H1 (cell line): ENCODE results near the gene LMNTD1. TPM values are rescaled to one million over a fixed set of nuclear protein-coding genes. Genes with fewer than 3 reads are reported as not detected.

Experiments used
- ATF3 ChIP-seq: IDR thresholded peaks from 2 replicates; pipeline ENCODE4 v1.6.1; 2011; ENCODE audit warnings: low read depth, mild to moderate bottlenecking, low read length; ENCODE audit not compliant: insufficient read depth
- CHD7 ChIP-seq: fragments of 300-600 bp; sonication (generic); IDR thresholded peaks from 2 replicates; pipeline ENCODE4 v1.7.1; 2012; ENCODE audit warnings: low read length, moderate library complexity, mild to moderate bottlenecking, inconsistent platforms; ENCODE audit not compliant: insufficient replicate concordance
- JUN ChIP-seq: IDR thresholded peaks from 2 replicates; pipeline ENCODE4 v1.6.1; 2011; ENCODE audit warnings: low read depth, mild to moderate bottlenecking, improper control_type of control experiment, low read length
- MAFK ChIP-seq: IDR thresholded peaks from 2 replicates; pipeline ENCODE4 v1.6.1; 2012; ENCODE audit warnings: low read depth, mild to moderate bottlenecking, improper control_type of control experiment, low read length
- PHF8 ChIP-seq: fragments of 200-600 bp; sonication (generic); conservative IDR thresholded peaks from 2 replicates; pipeline ENCODE4 v1.7.1; 2012; ENCODE audit warnings: low read depth, mild to moderate bottlenecking, inconsistent platforms, low read length, moderate library complexity
- SUZ12 ChIP-seq: fragments of 200-600 bp; sonication (generic); IDR thresholded peaks from 2 replicates; pipeline ENCODE4 v1.6.1; 2012; ENCODE audit warnings: mild to moderate bottlenecking, inconsistent platforms, low read length, moderate library complexity, mixed read lengths
- USF2 ChIP-seq: IDR thresholded peaks from 2 replicates; pipeline ENCODE4 v1.6.1; 2011; ENCODE audit warnings: low read length, improper control_type of control experiment
- polyA plus RNA-seq, 7 experiments: library from polyadenylated mRNA; depleted of rRNA in 3 of 7; stranded (reverse) in 5 of 7; unstranded in 2 of 7; fragments of >200 nt in 5 of 7; fragments of 200-250 nt in 2 of 7; gene quantifications; 1 replicate in 5 of 7; 2 replicates in 1 of 7; 4 replicates in 1 of 7; pipeline versions ENCODE4 v1.2.1 to v1.2.3, GENCODE V29; 2011 to 2013; ENCODE audit warnings: missing spikeins in 2 of 7, mixed read lengths in 2 of 7
- total RNA-seq: library from RNA; stranded (reverse); fragmentation: NEBNext Ultra II Directional; extraction: Animal tissue kit (Norgen Biotek cat#: 25700); gene quantifications from 2 replicates; pipeline ENCODE4 v1.2.1, GENCODE V29; 2021

The LMNTD1 gene
- total and polyA plus RNA-seq, 2 of the 8 experiments (the other 6 are each of a cell fraction or from before 2014, with no cell fraction given): not detected

- TF ChIP-seq PHF8 (no peak), MAFK (no peak), USF2 (no peak), SUZ12 (no peak), CHD7 (no peak), ATF3 (no peak), JUN (no peak)
Observed at GRCh38 chr12:25566202-25566949, 13.3 kb upstream of the LMNTD1 start (continued).
